HG03469 (cell line): Measurements from ENCODE around the gene ERGIC1.
"Not testable (repeated sequence)": the region's sequence is repeated elsewhere in the genome, so short reads cannot be mapped to it uniquely, and the experiment has no call there.

Source experiments
- ATAC-seq: cut with Tn5 transposase; IDR thresholded peaks from one replicate; pipeline ENCODE4 v1.9.1; 2021; ENCODE audit warnings: mild to moderate bottlenecking, moderate library complexity, moderate number of reproducible peaks; ENCODE audit not compliant: unreplicated experiment

ERGIC1 gene

DNA sequence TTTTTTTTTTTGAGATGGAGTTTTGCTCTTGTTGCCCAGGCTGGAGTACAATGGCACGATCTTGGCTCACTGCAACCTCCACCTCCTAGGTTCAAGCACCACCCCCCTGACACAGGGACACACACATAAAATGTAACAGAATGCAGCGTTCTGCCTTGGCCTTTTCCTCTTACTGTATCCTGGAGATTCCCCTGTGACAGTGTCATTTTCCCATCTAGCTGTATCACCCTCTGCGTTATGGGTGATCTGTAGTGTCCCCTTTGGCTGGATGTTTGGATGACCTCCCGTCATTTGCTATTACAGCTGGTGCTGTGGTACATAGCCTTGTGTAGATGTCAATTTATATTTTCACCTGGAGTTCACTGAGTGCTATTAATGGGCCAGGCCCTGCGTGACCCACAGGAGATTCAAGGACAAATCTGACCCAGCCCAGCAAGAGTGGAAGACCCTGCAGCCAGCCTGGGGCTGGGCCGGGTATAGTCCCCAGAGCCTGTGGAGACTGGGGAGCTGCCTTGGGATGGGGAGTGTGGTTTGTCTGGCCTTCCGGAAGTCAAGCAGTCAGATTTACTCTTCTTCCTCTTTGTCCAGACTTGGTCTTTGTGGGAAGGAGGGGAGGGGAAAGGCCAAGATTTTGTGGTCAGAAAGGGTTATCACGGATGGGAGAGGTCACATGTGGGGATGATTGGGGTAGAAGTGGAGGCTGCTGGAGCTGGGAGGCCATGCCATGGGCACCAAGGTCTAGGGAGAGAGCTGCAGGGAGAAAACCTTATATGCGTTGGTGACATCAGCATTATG lies 43.6 kb downstream of the ERGIC1 start:
- no peak for ATAC-seq

DNA sequence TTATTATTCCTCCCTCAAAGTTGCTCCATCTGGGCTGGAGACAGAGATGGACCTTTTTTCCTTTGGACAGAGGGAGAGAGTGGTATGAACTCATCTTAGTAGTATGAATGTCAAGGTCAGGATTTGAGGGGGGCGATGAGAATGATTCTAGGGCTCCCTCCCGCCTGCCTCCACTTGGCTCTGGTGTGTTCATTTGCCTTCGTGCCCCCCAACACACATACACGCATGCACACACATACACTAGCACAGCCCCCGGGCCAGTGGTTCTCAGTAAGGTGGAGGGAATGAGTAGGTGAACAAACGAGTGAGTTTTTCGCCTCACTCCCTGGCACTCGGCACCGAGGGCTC lies 44.5 kb downstream of the ERGIC1 start:
- no peak for ATAC-seq

DNA sequence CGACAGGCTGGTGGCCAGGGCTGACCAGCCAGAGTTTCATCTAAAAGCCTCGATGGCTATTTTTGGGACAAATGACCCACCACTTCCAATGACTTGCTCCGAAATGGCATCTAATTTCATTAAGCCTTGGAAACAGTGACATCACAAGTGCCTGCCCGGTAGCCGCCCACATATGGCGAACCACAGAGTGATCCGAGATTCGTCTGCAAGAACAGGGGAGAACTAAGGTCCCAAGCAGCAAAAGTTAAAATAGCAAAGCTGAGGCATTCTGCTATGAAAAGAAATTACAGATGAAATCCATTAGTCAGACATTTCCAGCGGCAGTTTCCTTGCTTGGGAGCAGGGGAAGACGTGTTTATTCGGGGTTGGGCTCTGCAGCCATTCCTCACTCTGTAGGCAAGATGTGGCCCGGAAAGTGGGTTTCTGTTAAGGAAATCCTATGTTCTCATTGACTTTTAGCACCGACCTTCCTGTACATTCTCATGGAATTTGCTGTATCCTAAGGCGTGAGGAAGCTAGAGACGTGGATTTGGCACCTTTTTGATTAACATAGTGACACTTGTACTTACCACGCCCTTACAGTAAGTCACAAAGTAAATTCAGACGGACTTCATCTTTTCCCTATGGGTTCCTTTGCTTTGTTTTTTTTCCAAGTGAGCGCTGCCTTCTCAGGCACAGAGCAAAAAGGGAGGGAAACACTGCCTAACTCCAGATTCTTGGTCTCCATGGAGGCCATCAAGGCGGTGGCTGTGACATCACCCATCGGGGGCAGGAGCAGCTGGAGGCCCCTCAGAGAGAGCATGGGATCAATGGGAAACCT lies 45.1 kb downstream of the ERGIC1 start:
- no peak for ATAC-seq

DNA sequence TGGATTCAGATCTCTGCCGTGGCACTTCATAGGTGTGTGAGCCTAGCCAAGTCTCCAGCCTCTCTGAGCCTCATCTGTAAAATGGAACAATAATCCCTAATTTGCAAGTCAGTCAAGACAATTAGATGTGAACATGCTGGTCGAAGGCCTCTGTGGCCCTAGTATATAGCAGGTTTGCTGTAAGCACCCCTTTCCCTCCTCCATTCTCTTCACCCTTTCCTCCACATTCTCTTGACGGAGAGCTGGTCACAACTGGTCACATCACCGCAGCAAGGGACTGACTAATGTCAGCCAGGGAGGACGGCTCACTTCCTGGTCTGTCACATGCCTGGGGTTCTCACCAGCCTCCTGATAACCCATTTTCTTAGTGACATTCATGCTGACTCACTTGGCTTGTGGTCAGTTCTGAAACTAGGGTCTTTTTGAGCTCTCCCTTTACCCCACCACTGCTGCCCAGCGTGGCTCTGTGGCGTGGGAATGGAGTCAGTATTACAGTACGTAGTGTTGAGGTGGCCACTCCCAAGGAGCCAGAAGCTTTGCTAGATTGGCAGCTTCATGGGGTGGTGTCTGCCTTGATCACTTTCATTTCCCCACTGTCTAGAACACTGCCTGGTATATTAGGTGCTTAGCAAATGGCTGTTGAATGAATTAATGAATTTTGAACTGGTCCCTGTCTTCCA lies 47.8 kb downstream of the ERGIC1 start:
- no peak for ATAC-seq

DNA sequence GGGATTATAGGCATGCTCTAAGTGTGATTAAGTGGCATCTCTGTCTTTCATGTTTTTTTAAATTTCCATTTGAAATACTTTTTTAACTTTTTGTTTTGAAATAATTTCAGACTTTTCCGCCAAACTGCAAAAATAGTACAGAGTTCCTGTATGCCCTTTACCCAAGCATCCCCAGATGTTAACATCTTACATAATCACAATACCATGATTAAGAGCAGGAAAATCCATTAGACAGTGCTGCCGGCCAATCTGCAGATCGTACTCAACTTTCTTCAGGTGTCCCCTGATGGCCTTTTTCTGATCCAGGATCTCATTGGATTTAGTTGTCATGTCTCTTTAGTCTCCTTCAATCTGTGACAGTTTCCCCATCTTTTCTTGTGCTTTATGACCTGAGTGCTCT lies 49.0 kb downstream of the ERGIC1 start:
- no peak for ATAC-seq

DNA sequence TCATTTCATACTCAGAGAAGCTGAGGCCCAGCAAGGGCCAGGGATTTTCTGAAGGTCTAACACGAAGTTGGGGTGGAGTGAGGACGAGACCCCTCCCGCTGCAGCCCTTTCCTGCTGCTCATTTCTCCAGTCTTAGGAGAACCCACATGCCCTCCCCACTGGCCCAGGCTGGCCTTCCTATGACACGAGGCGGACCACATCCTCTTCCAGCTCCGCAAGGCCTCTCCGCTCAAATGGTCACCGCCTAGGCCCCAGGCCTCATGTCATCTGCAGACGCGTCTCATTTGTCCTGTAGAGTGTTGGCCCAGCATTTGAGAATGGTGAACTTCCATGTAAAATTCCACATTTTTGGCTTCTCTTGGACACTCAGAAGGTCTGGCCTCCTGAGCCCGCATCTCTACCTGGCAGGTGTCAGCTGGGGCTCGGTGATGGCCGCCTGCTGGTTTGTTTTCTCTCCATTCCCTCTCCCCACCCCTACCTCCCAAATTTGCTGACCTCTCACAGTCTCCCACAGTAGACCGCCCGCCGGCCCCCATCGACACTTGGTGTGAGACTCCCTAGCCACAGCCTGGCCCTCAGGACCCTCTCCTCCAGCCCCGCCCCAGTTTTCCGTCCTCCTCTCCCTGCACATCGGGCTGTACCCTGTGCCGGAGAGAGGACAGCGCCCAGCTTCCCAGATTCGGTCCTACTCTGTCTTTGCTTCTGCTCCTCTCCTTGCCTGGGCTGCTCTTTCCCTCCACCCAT lies 51.7 kb downstream of the ERGIC1 start:
- ATAC-seq: no peak

DNA sequence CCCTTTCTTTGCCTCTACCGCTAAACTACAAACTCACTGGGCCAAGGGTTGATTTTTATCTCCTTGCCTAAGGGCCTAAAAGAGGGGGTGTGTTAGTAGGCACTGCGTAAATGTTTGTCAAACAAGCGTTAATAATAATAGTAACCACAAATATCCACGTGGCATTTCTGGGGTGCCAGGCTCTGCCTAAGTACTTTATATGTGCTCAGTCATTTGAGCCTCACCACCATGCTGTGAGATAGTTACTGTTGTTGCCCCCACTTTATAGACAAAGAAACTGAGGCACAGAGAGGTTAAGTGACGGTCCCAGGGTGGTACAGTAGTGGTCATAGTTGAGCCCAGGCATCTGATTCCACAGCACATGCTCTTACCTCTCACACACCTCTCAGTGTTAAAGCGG lies 52.4 kb downstream of the ERGIC1 start:
- no peak for ATAC-seq

DNA sequence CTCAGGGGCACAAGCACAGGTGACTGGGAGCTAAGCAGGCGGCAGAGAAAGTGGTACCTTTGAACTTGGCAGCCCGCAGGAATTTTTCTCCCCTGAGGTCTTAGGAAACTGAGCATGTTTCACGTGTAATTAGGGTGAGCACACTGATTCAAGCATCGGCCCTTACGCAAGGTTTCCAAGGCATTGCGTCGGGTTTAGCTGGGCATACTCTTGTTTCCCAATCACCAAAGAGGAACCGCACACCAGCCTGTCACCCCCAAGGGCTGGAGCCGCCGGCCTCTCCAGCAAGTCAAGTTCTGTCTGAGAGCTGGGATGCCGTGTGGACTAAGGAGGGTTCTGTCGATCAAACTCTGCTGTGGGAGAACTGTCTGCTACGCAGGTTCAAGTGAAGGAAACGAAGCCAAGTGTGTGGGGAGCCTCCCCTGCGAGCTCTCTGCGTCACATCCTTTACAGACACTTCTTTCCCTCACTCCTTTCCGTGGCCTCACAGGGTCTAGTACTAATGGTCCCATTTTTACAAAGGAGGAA lies 53.0 kb downstream of the ERGIC1 start:
- ATAC-seq: no peak

DNA sequence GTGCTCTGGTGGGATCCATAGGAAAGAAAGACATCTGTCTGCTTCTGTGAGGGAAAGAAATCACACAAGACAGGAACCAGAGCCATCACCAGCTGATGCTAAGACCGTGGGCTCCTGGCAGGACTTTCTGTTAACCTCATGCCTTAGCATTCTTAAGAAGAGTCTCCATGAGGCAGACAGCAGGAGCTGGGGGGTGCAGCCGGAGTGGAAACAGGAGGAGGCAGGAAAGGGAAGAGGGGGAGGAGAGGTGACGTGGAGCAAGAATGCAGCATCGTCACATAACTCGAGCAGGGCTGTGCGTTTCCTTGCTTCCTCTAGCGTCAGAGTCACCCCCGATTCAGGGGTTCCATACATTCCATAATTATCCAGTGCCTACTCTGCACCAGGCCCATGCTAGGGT lies 53.6 kb downstream of the ERGIC1 start:
- ATAC-seq: no peak

DNA sequence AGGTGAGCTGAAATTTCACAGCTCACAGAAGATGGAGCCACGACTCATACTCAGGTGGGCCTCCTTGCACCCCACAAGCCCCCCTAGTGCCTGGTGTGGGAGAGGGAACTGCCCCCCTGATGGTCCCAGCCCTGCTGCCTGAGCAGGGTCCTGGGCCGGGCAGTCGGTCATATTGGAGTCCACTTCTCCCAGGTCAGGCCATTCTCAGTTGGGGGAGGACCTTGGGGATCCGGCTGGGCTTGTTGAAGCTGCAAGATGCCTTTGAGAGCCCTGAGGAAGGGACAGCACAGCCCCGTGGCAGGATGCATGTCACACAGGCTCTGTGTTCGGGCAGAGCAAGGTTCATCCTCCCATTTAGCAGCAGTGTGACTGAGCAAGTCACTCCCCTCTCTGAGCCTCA lies 56.6 kb downstream of the ERGIC1 start:
- ATAC-seq: no peak

DNA sequence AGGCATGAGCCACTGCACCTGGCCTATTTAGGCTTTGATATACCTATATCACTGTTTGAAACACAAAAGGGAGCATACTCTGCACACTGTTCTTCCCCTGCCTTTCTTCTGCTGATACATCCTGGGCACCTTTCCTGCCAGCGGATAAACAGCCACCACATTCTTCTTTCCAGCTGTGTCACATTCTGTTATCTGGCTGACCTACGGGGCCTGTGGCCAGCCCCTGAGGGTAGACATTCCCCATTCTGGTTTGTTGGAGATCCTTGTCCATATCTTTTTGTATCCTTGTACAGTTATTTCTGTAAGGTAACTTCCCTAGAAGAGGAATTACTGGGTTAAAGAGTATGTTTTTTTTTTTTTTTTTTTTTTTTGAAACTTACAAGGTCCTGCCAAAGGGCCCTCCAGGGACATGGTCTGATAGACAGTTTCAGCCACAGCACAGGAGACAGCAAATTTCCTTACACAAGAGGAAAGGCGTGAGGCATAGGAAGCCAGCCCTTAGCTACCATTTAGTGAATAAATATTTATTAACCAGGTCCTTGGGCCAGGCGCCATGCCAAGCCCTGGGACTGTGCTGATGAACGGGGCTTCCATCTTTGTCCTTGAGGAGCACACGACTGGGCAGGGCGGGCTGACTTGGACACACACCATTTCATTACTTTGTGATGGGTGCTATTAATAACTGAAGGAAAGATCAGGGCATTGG lies 57.8 kb downstream of the ERGIC1 start:
- ATAC-seq: no peak

DNA sequence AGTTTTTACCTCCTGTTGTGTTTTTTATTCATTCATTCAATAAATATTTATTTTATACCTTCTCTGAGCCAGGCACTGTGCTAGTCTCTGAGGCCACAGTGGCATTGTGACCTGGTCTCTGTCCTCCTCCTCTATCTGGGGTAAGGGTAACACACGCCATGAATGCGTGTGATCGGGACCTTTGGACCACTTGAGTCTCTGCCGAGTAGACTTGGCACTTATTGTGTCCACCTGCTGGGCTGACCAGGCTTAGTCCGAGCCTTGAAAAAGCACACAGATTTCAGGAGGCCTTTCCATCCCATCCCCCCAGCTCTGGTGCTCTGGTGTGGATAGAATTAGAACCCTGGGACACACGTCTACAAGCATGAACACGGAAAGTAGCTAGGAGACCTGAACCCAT lies 58.7 kb downstream of the ERGIC1 start:
- no peak for ATAC-seq

DNA sequence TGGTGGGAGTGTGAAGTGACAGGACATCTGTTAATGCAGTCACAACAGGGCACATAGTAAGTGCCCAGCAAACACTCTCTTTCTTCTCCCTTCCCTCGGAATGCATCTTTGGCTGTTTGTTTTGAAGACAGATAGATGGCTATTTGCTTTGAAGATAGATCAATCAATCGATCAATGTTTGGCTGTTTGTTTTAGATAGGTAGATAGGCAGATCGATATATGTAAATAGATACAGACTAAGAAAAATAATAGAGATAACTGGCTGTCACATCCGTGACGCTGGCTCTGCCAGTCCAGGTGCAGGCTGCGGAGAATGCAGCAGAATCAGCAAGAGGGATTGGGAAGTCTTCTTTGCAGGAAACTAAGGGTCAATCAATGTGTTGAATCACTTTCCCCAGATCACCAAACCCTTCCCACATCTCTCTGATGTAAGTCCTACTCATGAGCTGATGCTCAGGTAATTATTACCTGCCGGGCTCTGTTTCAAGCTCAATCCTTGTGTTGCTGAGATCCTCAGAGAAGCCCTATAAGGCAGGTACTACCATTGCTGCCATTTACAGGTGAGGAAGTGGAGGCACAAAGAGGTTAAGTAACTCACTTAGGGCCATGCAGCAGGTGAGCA lies 60.8 kb downstream of the ERGIC1 start:
- no peak for ATAC-seq

DNA sequence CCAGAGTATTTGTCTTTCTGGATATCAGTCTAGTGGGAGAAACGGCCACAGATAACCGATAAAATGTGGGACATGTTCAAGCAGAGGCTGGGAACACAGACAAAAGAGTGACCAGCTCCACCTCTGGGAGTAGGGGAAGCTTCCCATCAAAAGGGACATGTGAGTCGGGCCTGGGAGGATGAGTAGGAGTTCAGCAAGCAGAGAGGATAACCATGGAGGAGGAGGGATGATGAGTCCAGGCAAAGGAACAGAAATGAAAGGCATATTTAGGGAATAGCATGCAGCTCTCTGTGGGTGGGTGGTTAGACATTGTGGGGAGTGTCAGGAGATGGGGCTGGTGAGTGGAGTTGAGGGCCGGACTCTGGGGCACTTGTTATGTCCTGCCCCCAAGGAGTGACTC lies 61.5 kb downstream of the ERGIC1 start:
- no peak for ATAC-seq

DNA sequence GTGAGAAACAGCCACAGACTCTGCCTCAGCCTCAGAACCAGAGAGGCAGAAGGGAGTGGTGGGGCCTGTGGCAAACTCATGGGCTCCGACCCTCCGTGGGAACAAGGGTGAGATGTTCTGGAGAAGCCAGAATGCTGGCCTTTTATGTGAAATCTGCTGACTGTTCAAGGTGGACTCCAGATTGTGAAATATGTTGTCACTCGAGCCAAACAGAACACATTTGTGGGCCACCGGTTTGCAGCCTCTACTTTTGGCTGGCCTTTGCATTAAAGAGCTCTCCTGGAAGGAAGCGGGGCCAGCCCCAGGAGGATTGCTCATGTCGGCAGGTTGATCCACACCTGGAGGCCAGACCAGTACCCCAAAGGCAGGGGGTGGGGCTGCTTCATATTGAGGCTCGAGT lies 62.4 kb downstream of the ERGIC1 start:
- no peak for ATAC-seq

DNA sequence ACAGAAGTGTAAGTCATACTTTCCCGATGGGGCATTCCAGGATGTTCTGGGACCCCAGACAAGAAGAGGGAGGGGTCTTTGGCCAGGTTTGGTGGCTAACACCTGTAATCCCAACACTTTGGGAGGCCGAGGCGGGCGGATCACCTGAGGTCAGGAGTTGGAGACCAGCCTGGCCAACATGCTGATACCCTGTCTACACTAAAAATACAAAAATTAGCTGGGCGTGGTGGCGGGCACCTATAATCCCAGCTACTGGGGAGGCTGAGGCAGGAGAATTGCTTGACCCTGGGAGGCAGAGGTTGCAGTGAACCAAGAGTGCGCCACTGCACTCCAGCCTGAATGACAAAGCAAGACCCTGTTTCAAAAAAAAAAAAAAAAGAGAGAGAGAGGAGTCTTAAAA lies 63.0 kb downstream of the ERGIC1 start:
- not testable (repeated sequence) for ATAC-seq

DNA sequence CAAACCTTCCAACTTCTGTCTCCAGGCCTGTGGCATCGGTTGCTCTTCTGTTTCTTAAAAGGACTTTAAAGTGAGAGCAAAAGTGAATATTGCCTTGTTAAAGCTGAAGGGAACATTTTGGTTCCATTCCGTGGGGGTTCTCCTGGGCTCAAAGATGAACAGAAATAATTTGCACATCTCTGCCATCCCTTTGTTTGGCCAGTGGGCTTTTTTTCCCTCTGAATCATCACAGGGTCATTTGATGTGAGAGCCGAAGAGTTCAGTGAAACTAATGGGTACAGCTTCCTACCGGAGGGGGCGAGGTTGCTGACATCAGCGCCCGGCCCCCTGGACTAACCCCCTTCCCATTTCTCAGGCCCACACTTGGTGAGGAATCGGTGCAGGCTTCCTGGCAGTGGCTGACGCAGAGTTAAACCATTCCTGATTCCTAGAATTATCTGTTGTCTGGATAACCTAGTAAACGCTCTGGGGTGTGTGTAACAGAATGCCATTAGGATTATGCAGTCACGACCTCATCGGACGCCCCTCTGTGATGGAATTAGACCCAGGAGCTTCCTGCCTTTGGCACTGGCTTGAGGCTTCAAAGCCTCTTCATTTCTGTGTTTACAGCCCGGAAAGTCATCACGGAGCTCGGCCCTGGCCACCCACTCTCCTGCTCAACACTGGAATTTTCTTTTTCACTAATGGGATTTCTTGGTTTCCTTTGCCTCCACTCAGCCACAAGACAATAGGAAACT lies 63.6 kb downstream of the ERGIC1 start:
- no peak for ATAC-seq

DNA sequence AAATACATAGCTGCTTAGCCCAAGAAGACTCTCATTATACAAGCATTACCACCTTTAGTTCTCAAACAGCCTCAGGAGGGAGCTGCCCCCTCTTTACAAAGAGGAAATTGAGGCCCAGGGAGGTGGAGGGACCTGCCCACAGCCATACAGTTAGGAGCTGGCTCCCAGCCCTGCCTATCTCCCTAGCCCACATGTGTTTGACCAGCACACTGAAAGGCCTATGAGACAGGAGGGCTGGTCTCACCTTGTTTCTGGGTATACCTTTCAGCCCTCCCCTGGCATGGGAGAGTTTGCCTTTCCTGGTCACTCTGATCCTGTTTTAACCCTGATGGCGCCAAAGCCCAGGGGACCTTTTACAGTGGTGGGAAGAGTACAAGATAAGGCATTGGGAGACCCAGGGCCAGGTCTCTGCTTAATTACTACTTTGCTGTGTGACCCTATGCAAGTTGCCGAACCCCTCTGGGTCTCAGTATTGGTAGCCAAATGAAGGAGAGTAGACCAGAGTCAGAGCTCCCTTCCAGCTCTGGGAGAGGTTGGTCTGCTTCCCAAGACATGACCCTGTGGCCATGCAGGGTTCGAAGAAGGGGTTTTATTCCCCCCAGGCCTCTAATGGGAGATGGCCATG lies 64.3 kb downstream of the ERGIC1 start:
- no peak for ATAC-seq
